Peyer's patch (tissue), 4 donors: ENCODE data around the gene CRYL1.

Experiments used
- POLR2A ChIP-seq, 2 donors: fragments of 450-650 bp; IDR thresholded peaks; one replicate each; pipeline ENCODE4 v1.5.1; 2017; ENCODE audit warnings: antibody characterized with exemption in 2 of 2, mild to moderate bottlenecking in 2 of 2, moderate library complexity in 2 of 2
- TF ChIP-seq, protein P1 (sequence below), 6 experiments: fragments of 450-650 bp in 4 of 6; fragments of 200-600 bp in 2 of 6; sonication (generic) in 1 of 6; IDR thresholded peaks; one replicate each; pipeline ENCODE4 v1.5.1; 2017 to 2019; ENCODE audit warnings: antibody characterized with exemption in 6 of 6, mild to moderate bottlenecking in 3 of 6, moderate library complexity in 1 of 6

- no peak for TF ChIP-seq POLR2A (IDR thresholded peaks at IDR 0.05)
- TF ChIP-seq, protein P1, sequence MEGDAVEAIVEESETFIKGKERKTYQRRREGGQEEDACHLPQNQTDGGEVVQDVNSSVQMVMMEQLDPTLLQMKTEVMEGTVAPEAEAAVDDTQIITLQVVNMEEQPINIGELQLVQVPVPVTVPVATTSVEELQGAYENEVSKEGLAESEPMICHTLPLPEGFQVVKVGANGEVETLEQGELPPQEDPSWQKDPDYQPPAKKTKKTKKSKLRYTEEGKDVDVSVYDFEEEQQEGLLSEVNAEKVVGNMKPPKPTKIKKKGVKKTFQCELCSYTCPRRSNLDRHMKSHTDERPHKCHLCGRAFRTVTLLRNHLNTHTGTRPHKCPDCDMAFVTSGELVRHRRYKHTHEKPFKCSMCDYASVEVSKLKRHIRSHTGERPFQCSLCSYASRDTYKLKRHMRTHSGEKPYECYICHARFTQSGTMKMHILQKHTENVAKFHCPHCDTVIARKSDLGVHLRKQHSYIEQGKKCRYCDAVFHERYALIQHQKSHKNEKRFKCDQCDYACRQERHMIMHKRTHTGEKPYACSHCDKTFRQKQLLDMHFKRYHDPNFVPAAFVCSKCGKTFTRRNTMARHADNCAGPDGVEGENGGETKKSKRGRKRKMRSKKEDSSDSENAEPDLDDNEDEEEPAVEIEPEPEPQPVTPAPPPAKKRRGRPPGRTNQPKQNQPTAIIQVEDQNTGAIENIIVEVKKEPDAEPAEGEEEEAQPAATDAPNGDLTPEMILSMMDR (IDR thresholded peaks at IDR 0.05): no peak
Observed at GRCh38 chr13:20401531-20401930, 124.1 kb downstream of the CRYL1 start.
